NCI-H748 (cell line): ENCODE results near the gene CLEC16A.

ENCODE experiments used
- DNase-seq: peaks from one replicate; lab custom pipeline; 2025; ENCODE audit not compliant: unreplicated experiment; lab: John Stamatoyannopoulos, UW

Gene CLEC16A

GRCh38 chr16:11035096-11035495 lies 90.7 kb downstream of the CLEC16A start:
- DNase-seq: no peak

- DNase-seq: no peak
These were observed 91.7 kb downstream of the CLEC16A start for GRCh38 chr16:11036040-11036439.

- DNase-seq: no peak
These were observed 92.6 kb downstream of the CLEC16A start for GRCh38 chr16:11036868-11037410.

GRCh38 chr16:11038305-11038704 lies 93.9 kb downstream of the CLEC16A start:
- no peak for DNase-seq

- peak; percentile 30 for DNase-seq
These were observed 94.4 kb downstream of the CLEC16A start for GRCh38 chr16:11038777-11039176.

GRCh38 chr16:11039726-11040125 lies 95.4 kb downstream of the CLEC16A start:
- DNase-seq: no peak

GRCh38 chr16:11042191-11042590 lies 97.8 kb downstream of the CLEC16A start:
- DNase-seq: no peak

GRCh38 chr16:11045441-11045840 lies 101.1 kb downstream of the CLEC16A start:
- no peak for DNase-seq

- DNase-seq: no peak
These were observed 101.5 kb downstream of the CLEC16A start for GRCh38 chr16:11045846-11046245.

- DNase-seq: no peak
These were observed 102.1 kb downstream of the CLEC16A start for GRCh38 chr16:11046382-11046931.

GRCh38 chr16:11047057-11047456 lies 102.7 kb downstream of the CLEC16A start:
- no peak for DNase-seq

- DNase-seq: no peak
These were observed 103.8 kb downstream of the CLEC16A start for GRCh38 chr16:11047939-11048800.

GRCh38 chr16:11049396-11050059 lies 105.2 kb downstream of the CLEC16A start:
- DNase-seq: no peak

GRCh38 chr16:11050536-11050935 lies 106.2 kb downstream of the CLEC16A start:
- DNase-seq: no peak

- DNase-seq: no peak
These were observed 106.6 kb downstream of the CLEC16A start for GRCh38 chr16:11050944-11051343.

GRCh38 chr16:11051430-11051829 lies 107.1 kb downstream of the CLEC16A start:
- DNase-seq: no peak

- DNase-seq: no peak
These were observed 107.8 kb downstream of the CLEC16A start for GRCh38 chr16:11051879-11052808.

- no peak for DNase-seq
These were observed 109.6 kb downstream of the CLEC16A start for GRCh38 chr16:11053916-11054460.

GRCh38 chr16:11056090-11056992 lies 112.0 kb downstream of the CLEC16A start:
- no peak for DNase-seq
